ENCODE data around the gene USP14. TPM values are rescaled to one million over a fixed set of nuclear protein-coding genes. Genes with fewer than 3 reads are reported as not detected.

Gene USP14
- total and polyA plus RNA-seq, 2 donors (not counting 3 experiments of a cell fraction or from before 2014, with no cell fraction given), result 13.2 to 98.4 TPM

- BruUV-seq (replicated peaks), result no TSS peak
Observed at GRCh38 chr18:179499-179898, 21.1 kb downstream of the USP14 start.

More at GRCh38 chr18:179499-179898, 21.1 kb downstream of the USP14 start:
- Histone ChIP-seq H3K4me1 (ENCODE audit: control insufficient read depth, extremely low read depth, insufficient read depth, low read length) (peaks cover 4% of the 10 kb centered on the region), H3K4me3 (replicated peaks in 1 of 3; ENCODE audit: insufficient read depth in 1 of 3, low read depth in 1 of 3, low read length in 3 of 3) (no peak overlapping the region), H3K27ac (ENCODE audit: insufficient read depth, low read depth, low read length) (no peak overlapping the region), H3K79me2 (ENCODE audit: control insufficient read depth, insufficient read depth, low read length) (peaks cover 59% of the 10 kb centered on the region), H3K4me2 (ENCODE audit: insufficient read depth, low read length) (no peak overlapping the region), H2AFZ (ENCODE audit: low read depth, low read length) (no peak overlapping the region), H3K27me3 (ENCODE audit: control insufficient read depth in 2 of 2, insufficient read depth in 2 of 2, low read length in 2 of 2) (no peaks in the 10 kb centered on the region), H3K9ac (replicated peaks; ENCODE audit: extremely low read depth, insufficient read depth, low read length) (no peak overlapping the region), H3K9me3 (replicated peaks; ENCODE audit: control insufficient read depth, insufficient read depth, low read length) (no peaks in the 10 kb centered on the region), H4K20me1 (replicated peaks; ENCODE audit: control insufficient read depth, extremely low read depth, insufficient read depth, low read length) (no peaks in the 10 kb centered on the region), H3K9me1 (replicated peaks; ENCODE audit: control insufficient read depth, extremely low read depth, insufficient read depth, low read length) (no peaks in the 10 kb centered on the region), H3K36me3 (ENCODE audit: control insufficient read depth in 2 of 2, extremely low read depth in 1 of 2, insufficient read depth in 2 of 2, low read length in 2 of 2) (peaks cover 4 to 18% of the 10 kb centered on the region in 2 experiments)
- ChIA-PET CTCF (no interaction called here), POLR2A (interaction anchor here (0.6 kb wide), 1 partner anchor 441 kb away, joined by 3 read pairs; no protein-coding TSS in a partner anchor)
- dilution Hi-C loops (cut with MboI; ENCODE audit: extremely low pct_ligation_motif_present, low sequenced_read_pairs), result no loop called here
- DNase-seq (ENCODE audit: low read depth, low spot score) (no peak), FAIRE-seq (no peak)
- intact Hi-C loops (cut with micrococcal nuclease), result no loop called here
- TF ChIP-seq MYC (IDR thresholded peaks at IDR 0.05; ENCODE audit: low read depth, low read length) (no peak), MAX (IDR thresholded peaks at IDR 0.05; ENCODE audit: insufficient read depth, insufficient read length) (no peak), CTCF (IDR thresholded peaks at IDR 0.05; ENCODE audit: extremely low read depth in 1 of 2, insufficient read depth in 1 of 2, low read depth in 1 of 2, low read length in 2 of 2) (no peak), FOS (IDR thresholded peaks at IDR 0.05; ENCODE audit: borderline replicate concordance, insufficient read depth, low read length) (no peak), EZH2 (IDR thresholded peaks at IDR 0.05; ENCODE audit: borderline replicate concordance, low read depth, low read length, severe bottlenecking) (no peak), GATA2 (IDR thresholded peaks at IDR 0.05; ENCODE audit: insufficient read depth, insufficient read length, low read depth, low read length) (no peak), POLR2AphosphoS5 (IDR thresholded peaks at IDR 0.05; ENCODE audit: insufficient read depth, low read depth, low read length) (no peak), POLR2A (IDR thresholded peaks at IDR 0.05; ENCODE audit: low read depth, low read length) (no peak), JUN (IDR thresholded peaks at IDR 0.05; ENCODE audit: borderline replicate concordance, insufficient read depth, insufficient read length, low read depth) (no peak)
